ENCODE results near the gene ENTHD1. TPM values are rescaled to one million over a fixed set of nuclear protein-coding genes. Genes with fewer than 3 reads are reported as not detected.

Gene ENTHD1
- total and polyA plus RNA-seq, 2 donors (not counting 3 experiments of a cell fraction or from before 2014, with no cell fraction given), result not detected

GRCh38 chr22:39777716-39778454 is 115.7 kb downstream of the ENTHD1 start:
- Histone ChIP-seq H3K36me3 (ENCODE audit: control insufficient read depth in 2 of 2, extremely low read depth in 1 of 2, insufficient read depth in 2 of 2, low read length in 2 of 2) (no peaks in the 10 kb centered on the region), H3K4me3 (replicated peaks in 1 of 3; ENCODE audit: insufficient read depth in 1 of 3, low read depth in 1 of 3, low read length in 3 of 3) (no peak overlapping the region), H3K4me1 (ENCODE audit: control insufficient read depth, extremely low read depth, insufficient read depth, low read length) (no peaks in the 10 kb centered on the region), H3K4me2 (ENCODE audit: insufficient read depth, low read length) (no peak overlapping the region), H4K20me1 (replicated peaks; ENCODE audit: control insufficient read depth, extremely low read depth, insufficient read depth, low read length) (no peaks in the 10 kb centered on the region), H3K27me3 (ENCODE audit: control insufficient read depth in 2 of 2, insufficient read depth in 2 of 2, low read length in 2 of 2) (peaks cover 9 to 42% of the 10 kb centered on the region in 2 experiments), H3K9ac (replicated peaks; ENCODE audit: extremely low read depth, insufficient read depth, low read length) (no peak overlapping the region), H3K27ac (ENCODE audit: insufficient read depth, low read depth, low read length) (no peak overlapping the region), H3K9me1 (replicated peaks; ENCODE audit: control insufficient read depth, extremely low read depth, insufficient read depth, low read length) (no peaks in the 10 kb centered on the region), H3K9me3 (replicated peaks; ENCODE audit: control insufficient read depth, insufficient read depth, low read length) (no peaks in the 10 kb centered on the region), H3K79me2 (ENCODE audit: control insufficient read depth, insufficient read depth, low read length) (no peaks in the 10 kb centered on the region), H2AFZ (ENCODE audit: low read depth, low read length) (no peak overlapping the region)
- BruUV-seq (replicated peaks), result no TSS peak
- DNase-seq (ENCODE audit: low read depth, low spot score) (no peak), FAIRE-seq (no peak)
- dilution Hi-C loops (cut with MboI; ENCODE audit: extremely low pct_ligation_motif_present, low sequenced_read_pairs), result no loop called here
- CTCF ChIA-PET, result interaction anchor here (0.9 to 2.3 kb wide), 3 partner anchors 12 to 247 kb away, joined by 3 to 7 read pairs (median 3); no protein-coding TSS in a partner anchor
- POLR2A ChIA-PET, result no interaction called here
- no peak for TF ChIP-seq MAX (IDR thresholded peaks at IDR 0.05; ENCODE audit: insufficient read depth, insufficient read length)
- intact Hi-C loops (cut with micrococcal nuclease), result no loop called here

- H3K79me2 ChIP-seq (ENCODE audit: control insufficient read depth, insufficient read depth, low read length), result no peaks in the 10 kb centered on the region
- no peaks in the 10 kb centered on the region for H3K36me3 ChIP-seq (ENCODE audit: control insufficient read depth in 2 of 2, extremely low read depth in 1 of 2, insufficient read depth in 2 of 2, low read length in 2 of 2)
- ChIA-PET POLR2A (no interaction called here), CTCF (interaction anchor here (0.9 to 2.3 kb wide), 3 partner anchors 10 to 249 kb away, joined by 3 to 7 read pairs (median 3); no protein-coding TSS in a partner anchor)
- no peak for DNase-seq (ENCODE audit: low read depth, low spot score)
- no peak overlapping the region for H2AFZ ChIP-seq (ENCODE audit: low read depth, low read length)
- H3K4me1 ChIP-seq (ENCODE audit: control insufficient read depth, extremely low read depth, insufficient read depth, low read length), result no peaks in the 10 kb centered on the region
- no peak overlapping the region for H3K4me2 ChIP-seq (ENCODE audit: insufficient read depth, low read length)
- H3K4me3 ChIP-seq (replicated peaks in 1 of 3; ENCODE audit: insufficient read depth in 1 of 3, low read depth in 1 of 3, low read length in 3 of 3), result no peak overlapping the region
- H3K27me3 ChIP-seq (ENCODE audit: control insufficient read depth in 2 of 2, insufficient read depth in 2 of 2, low read length in 2 of 2), result peaks cover 10 to 42% of the 10 kb centered on the region in 2 experiments
- dilution Hi-C loops (cut with MboI; ENCODE audit: extremely low pct_ligation_motif_present, low sequenced_read_pairs), result no loop called here
- no peak overlapping the region for H3K27ac ChIP-seq (ENCODE audit: insufficient read depth, low read depth, low read length)
- H4K20me1 ChIP-seq (replicated peaks; ENCODE audit: control insufficient read depth, extremely low read depth, insufficient read depth, low read length), result no peaks in the 10 kb centered on the region
- no peaks in the 10 kb centered on the region for H3K9me1 ChIP-seq (replicated peaks; ENCODE audit: control insufficient read depth, extremely low read depth, insufficient read depth, low read length)
- TF ChIP-seq JUN (IDR thresholded peaks at IDR 0.05; ENCODE audit: borderline replicate concordance, insufficient read depth, insufficient read length, low read depth), result no peak
- no peak for TF ChIP-seq EZH2 (IDR thresholded peaks at IDR 0.05; ENCODE audit: borderline replicate concordance, low read depth, low read length, severe bottlenecking)
- TF ChIP-seq POLR2A (IDR thresholded peaks at IDR 0.05; ENCODE audit: low read depth, low read length), result no peak
- no peak for TF ChIP-seq MYC (IDR thresholded peaks at IDR 0.05; ENCODE audit: low read depth, low read length)
- no peak for TF ChIP-seq CTCF (IDR thresholded peaks at IDR 0.05; ENCODE audit: extremely low read depth in 1 of 2, insufficient read depth in 1 of 2, low read depth in 1 of 2, low read length in 2 of 2)
- no peak for TF ChIP-seq FOS (IDR thresholded peaks at IDR 0.05; ENCODE audit: borderline replicate concordance, insufficient read depth, low read length)
- TF ChIP-seq MAX (IDR thresholded peaks at IDR 0.05; ENCODE audit: insufficient read depth, insufficient read length), result no peak
- no peak for TF ChIP-seq POLR2AphosphoS5 (IDR thresholded peaks at IDR 0.05; ENCODE audit: insufficient read depth, low read depth, low read length)
- no peak for TF ChIP-seq GATA2 (IDR thresholded peaks at IDR 0.05; ENCODE audit: insufficient read depth, insufficient read length, low read depth, low read length)
- no peak for FAIRE-seq
- intact Hi-C loops (cut with micrococcal nuclease), result no loop called here
- no TSS peak for BruUV-seq (replicated peaks)
- H3K9ac ChIP-seq (replicated peaks; ENCODE audit: extremely low read depth, insufficient read depth, low read length), result no peak overlapping the region
- H3K9me3 ChIP-seq (replicated peaks; ENCODE audit: control insufficient read depth, insufficient read depth, low read length), result no peaks in the 10 kb centered on the region
Measured at GRCh38 chr22:39776295-39777009, 117.1 kb downstream of the ENTHD1 start.
